GM19324 (cell line): ENCODE results near the gene KCNJ15.

ENCODE experiments used
- ATAC-seq: cut with Tn5 transposase; IDR thresholded peaks from one replicate; pipeline ENCODE4 v1.9.1; 2021; ENCODE audit warnings: mild to moderate bottlenecking, moderate library complexity; ENCODE audit not compliant: unreplicated experiment, low FRiP score

The KCNJ15 gene

GRCh38 chr21:38267136-38267755 is 10.5 kb downstream of the KCNJ15 start:
- ATAC-seq, result no peak

DNA sequence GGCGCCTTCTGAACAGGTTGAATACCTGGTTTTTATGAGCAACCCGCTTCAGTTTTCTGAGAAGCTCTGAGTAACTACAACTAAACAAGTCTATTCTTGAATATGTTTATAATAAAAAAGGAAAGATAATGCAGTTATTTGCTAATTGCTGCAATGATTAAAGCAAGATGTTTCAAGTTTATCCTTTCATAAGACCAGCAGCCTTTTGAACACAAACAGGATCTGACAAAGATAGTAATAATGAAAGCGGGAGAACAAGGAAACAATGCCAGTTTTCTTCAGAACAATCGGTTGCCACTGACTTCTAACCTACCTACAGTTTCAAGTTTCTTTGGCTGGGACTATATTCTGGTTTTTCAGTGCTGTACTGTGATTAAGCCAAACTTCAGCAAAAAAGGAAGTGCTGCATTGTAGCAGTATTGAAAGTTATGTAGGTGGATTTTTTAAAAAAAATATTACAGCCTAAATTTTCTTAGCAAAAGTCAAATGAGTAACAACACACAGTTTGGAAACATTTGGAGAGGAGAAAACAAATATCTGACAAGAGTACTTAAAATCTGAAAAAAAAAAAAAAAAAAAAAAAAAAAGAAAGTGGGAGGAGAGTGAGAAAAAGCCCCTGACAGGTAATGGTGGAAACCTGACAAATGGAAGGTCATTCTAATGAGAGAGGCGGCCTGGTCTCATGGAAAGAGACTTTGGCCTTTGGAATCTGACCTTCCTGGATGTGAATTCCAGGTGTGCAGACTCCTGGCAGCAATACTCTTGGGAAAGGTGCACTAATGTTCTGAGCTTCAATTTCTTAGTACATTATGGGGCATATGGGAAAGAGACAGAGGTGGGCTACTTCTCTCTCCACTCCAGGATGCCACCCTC is 11.4 kb downstream of the KCNJ15 start:
- no peak for ATAC-seq

- peak; percentile 7 for ATAC-seq
These were observed 12.2 kb downstream of the KCNJ15 start for GRCh38 chr21:38268864-38269575.

DNA sequence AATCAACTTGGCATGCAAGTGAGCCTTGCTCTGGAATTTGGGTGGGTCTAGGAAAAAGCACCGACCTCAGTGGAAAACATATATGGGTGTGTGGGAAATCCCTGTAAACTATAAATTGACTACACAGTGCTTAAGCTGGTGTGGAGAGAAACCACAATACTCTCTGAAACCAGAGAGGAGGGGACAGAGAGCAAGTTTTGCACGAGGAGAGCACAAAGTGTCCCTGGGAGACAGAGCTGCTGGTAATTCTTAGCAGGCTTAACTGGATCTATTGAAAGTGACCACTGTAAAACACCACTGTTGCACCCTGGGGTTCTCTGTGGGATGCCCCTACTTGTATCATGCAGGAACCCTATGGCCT is 12.8 kb downstream of the KCNJ15 start:
- peak; percentile 72 for ATAC-seq

DNA sequence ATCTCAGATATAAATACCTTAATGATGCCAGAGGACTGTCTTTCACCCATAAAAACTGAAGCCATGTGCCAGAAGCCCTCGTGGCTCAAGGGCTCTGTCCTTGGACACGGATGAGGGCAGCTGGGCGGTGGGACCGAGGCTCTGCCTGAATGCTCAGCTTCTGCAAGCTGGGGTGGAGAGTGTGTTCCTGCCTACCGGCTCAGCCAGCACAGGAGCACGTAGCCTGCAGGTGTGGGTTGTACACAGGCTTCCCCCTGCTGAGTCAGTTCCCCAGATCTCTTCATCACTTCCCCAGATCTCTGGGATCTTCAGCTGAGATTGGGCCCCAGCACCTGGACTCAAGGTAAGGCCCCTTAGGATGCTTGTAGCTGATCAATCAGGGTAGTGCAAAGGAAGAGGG is 15.4 kb downstream of the KCNJ15 start:
- ATAC-seq, result no peak

DNA sequence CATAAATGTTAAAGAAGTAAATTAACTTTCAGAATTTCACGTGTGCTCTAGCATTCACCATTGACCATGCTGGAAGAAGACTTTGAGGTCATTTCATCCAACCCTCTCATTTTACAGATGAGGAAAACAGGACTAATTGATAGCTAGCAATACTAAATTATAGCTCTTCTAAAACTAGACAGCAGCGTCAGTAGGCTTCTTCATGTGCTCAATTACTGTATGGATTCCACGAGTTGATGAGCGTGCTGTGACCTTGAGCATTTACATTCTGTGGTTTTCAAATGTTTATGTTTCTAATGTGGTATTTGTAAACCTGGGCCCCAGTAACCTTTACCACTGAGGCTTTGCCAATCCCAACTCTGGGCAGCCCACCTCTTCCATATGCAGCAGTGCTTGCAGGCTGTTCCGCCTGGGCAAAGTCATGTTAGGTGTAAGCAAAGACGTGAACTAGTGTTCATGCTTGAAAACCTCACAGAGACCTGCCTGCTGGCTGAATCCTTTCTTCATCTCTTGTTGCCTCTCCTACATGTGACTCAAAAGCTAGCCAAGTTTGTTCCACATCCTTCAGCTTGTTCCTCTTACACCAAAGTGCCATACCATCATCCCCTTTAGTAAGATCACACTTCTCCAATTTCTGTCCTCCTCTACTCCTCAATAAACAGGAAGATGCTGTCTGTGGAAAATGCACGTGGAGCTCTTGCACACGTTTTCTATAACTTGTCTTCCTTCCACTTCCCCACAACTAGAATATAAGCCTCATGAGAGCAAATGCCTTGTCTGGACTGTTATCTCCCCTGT is 17.2 kb downstream of the KCNJ15 start:
- ATAC-seq, result no peak

GRCh38 chr21:38277501-38278131 is 20.8 kb downstream of the KCNJ15 start:
- no peak for ATAC-seq

DNA sequence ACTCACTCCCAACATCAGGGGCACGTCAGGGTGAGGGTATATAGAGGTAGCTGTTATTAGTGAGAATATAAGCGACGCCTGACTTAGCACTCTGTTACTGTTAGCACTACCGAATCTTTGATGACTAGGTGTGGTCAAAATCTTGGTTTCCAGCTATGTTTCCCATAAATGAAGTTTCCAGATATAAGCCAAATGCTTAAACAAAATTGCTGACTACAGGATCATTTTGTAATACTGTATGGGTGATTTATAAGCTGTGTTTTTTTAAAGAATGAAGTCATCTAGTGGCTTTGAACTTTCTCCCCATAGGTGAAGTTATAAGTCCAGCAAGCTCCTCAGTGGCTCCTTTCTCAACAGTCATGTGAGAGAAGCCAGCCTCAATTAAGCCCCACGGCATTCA is 23.7 kb downstream of the KCNJ15 start:
- no peak for ATAC-seq

GRCh38 chr21:38280867-38281266 is 24.1 kb downstream of the KCNJ15 start:
- ATAC-seq, result no peak

- no peak for ATAC-seq
These were observed 26.1 kb downstream of the KCNJ15 start for GRCh38 chr21:38282921-38283320.

- no peak for ATAC-seq
These were observed 27.4 kb downstream of the KCNJ15 start for GRCh38 chr21:38284216-38284615.

GRCh38 chr21:38286739-38287471 is 30.1 kb downstream of the KCNJ15 start:
- no peak for ATAC-seq

DNA sequence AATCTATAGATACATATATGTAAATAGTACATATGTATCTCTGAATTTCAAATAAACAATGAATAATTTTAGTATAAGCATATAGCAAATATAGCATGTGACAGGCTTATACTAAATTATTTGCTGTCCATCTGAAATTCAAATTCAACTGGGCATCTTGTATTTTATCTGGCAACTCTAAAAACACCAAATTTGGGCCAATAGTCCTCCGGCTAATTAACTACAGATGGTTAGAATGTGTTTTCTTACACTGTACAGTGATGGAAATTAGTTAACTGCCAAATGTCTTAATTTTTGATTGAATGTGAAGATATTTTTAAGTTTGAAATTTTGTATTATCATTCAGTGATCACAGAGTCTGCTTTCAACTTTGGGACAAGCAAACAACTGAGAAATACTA is 30.7 kb downstream of the KCNJ15 start:
- ATAC-seq, result no peak

DNA sequence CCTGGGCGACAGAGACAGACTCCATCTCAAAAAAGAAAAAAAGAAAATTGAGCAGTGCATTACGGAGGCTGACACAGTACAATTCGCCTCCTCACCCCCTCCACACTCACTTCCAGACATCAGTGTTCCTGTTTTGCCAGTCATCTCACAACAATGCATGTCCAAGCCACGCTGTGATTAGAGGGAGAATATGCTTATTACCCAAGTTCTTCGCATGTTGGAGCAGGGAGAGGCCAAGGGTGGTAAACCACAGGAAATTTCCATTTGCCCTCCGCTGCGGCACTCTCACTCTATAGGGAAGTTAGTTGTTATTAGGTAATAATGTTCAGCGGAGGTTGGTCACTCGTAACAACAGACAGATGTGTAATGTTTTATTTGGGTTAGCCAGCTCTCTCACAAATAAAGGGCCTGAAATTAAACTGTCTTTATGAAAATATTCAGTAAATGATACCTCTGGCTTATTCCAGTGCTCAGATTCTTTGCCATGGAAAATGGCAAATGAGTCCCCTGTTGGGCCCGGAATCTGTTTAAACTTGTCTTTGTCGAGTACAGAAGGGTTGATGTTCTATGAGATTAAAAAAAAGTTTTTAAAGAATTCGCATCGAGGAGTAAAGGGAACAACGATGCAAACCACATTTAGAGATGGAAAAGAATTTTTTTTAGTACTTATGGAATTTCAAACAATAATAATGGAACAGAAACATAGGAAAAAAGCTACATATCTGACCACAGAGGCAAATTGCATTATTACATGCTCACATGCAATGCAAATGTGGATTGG is 33.1 kb downstream of the KCNJ15 start:
- no peak for ATAC-seq

- no peak for ATAC-seq
These were observed 34.0 kb downstream of the KCNJ15 start for GRCh38 chr21:38290809-38291208.

- no peak for ATAC-seq
These were observed 35.1 kb downstream of the KCNJ15 start for GRCh38 chr21:38291874-38292273.

DNA sequence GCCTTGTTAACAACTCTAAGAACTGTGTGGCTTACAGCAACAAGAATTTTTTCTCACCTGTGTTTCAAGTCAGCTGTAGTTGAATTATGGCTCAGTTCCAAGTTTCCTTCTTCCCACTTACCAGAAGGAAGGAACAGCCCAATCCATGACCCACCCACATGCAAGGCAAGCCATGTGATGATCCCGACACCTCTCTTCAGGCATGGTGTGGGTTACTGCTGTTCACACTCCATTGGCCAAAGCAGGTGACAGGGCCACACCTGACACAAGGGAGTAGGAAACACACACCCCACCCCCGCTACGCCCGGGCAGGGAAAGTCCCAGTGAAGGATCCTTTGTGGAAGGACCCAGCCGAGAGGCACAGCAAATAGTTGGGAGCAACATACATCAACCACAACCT is 36.3 kb downstream of the KCNJ15 start:
- ATAC-seq, result no peak

GRCh38 chr21:38293765-38294164 is 37.0 kb downstream of the KCNJ15 start:
- ATAC-seq, result no peak

DNA sequence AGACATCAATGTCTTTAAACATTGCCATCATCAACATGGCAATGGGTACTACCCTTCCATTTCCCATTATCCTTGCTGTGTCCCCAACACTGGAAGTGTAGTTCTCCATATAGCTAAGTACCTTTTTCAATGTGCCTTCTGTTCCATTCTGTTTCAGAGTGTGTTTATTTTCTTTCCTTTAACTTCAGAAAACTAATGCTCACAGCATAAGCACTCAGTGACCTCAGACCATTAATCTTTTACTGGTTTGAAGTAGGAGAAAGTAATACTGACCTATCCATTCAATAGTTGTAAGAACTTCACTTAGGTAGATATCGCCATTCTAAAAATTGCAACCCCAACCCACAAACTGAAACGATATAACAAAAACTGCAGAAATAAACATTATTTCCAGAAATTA is 37.8 kb downstream of the KCNJ15 start:
- no peak for ATAC-seq
